Panc1 (cell line): ENCODE data around the gene UVSSA. TPM values are rescaled to one million over a fixed set of nuclear protein-coding genes. Genes with fewer than 3 reads are reported as not detected.

Experiments
- ATAC-seq: fragments of 200-7000 bp; cut with Tn5 transposase; 2 replicates; pipeline ENCODE4 v1.9.1; 2020; ENCODE audit warnings: mild to moderate bottlenecking, moderate library complexity
- BruUV-seq: library from RNA; stranded (reverse); fragments of 400-500 nt; replicated peaks from 2 replicates; lab custom pipeline; 2021; lab: Mats Ljungman, UMichigan
- CTCF ChIA-PET: fragments of 300-600 bp; sonication (Branson Sonifier 250); formaldehyde crosslinking; loops from one replicate; lab custom pipeline; 2022; ENCODE audit warnings: antibody characterized with exemption; lab: Charles Lee
- POLR2A ChIA-PET: fragments of 300-600 bp; sonication (Branson Sonifier 250); formaldehyde crosslinking; loops from one replicate; lab custom pipeline; 2022; ENCODE audit warnings: antibody characterized with exemption; lab: Charles Lee
- DNase-seq: peaks from one replicate; pipeline ENCODE4 v3.0.0-alpha.2; 2010; ENCODE audit warnings: low read depth, low spot score
- H3K27ac ChIP-seq: 2 replicates; pipeline ENCODE4 v1.5.1; 2011; ENCODE audit warnings: mild to moderate bottlenecking, low read length, inconsistent platforms
- H3K27me3 ChIP-seq: fragments of 200-500 bp; sonication (Bioruptor generic); 2 replicates; pipeline ENCODE4 v1.6.0; 2014; ENCODE audit warnings: low read length, inconsistent platforms; ENCODE audit not compliant: control insufficient read depth, insufficient read depth
- H3K36me3 ChIP-seq: fragments of 200-500 bp; sonication (Bioruptor generic); 2 replicates; pipeline ENCODE4 v1.5.1; 2014; ENCODE audit warnings: inconsistent platforms, mild to moderate bottlenecking, low read length, moderate library complexity; ENCODE audit not compliant: control insufficient read depth, insufficient read depth
- H3K4me1 ChIP-seq: 2 replicates; pipeline ENCODE4 v1.5.1; 2011; ENCODE audit warnings: inconsistent platforms, mild to moderate bottlenecking, low read length, moderate library complexity; ENCODE audit not compliant: control insufficient read depth, insufficient read depth
- H3K4me3 ChIP-seq, 2 experiments: 2 replicates each; pipeline ENCODE4 v1.5.1; 2011 to 2012; ENCODE audit warnings: low read depth in 2 of 2, low read length in 2 of 2, mild to moderate bottlenecking in 2 of 2, inconsistent platforms in 1 of 2, moderate library complexity in 1 of 2
- H3K9me3 ChIP-seq: fragments of 200-500 bp; sonication (Bioruptor generic); 2 replicates; pipeline ENCODE4 v1.5.1; 2014; ENCODE audit warnings: low read depth, mild to moderate bottlenecking, inconsistent platforms, low read length, moderate library complexity; ENCODE audit not compliant: control insufficient read depth, insufficient read depth
- CTCF ChIP-seq: fragments of 450-650 bp; IDR thresholded peaks from 2 replicates; pipeline ENCODE4 v1.5.1; 2017; ENCODE audit warnings: mild to moderate bottlenecking
- POLR2AphosphoS5 ChIP-seq: IDR thresholded peaks from 2 replicates; pipeline ENCODE4 v1.6.1; 2012; ENCODE audit warnings: mild to moderate bottlenecking, low read depth, low read length, moderate library complexity
- REST ChIP-seq, 2 experiments: IDR thresholded peaks; 2 replicates each; pipeline ENCODE4 v1.6.1; 2011 to 2012; ENCODE audit warnings: low read depth in 2 of 2, control low read depth in 1 of 2, low read length in 1 of 2, mild to moderate bottlenecking in 1 of 2, moderate library complexity in 1 of 2; ENCODE audit not compliant: insufficient read depth in 1 of 2
- SIN3A ChIP-seq: IDR thresholded peaks from 2 replicates; pipeline ENCODE4 v1.6.1; 2012; ENCODE audit warnings: low read depth, mild to moderate bottlenecking, low read length, moderate library complexity, borderline replicate concordance; ENCODE audit not compliant: insufficient read depth
- TCF7L2 ChIP-seq: IDR thresholded peaks from 2 replicates; pipeline ENCODE4 v1.6.1; 2011; ENCODE audit warnings: mild to moderate bottlenecking, low read depth, low read length, inconsistent platforms
- in situ Hi-C: cut with HindIII; loops from 2 replicates; pipeline ENCODE4 v1.10.0; 2016; ENCODE audit warnings: low sequenced_read_pairs, low pct_unique_long_range_greater_than_20kb
- intact Hi-C: fragments of 100-400 bp; cut with micrococcal nuclease; formaldehyde crosslinking; loops from one replicate; pipeline ENCODE4 v1.10.0; 2022; ENCODE audit not compliant: unreplicated experiment
- total RNA-seq: library from RNA; stranded (reverse); gene quantifications from one replicate; pipeline ENCODE4 v1.2.1, GENCODE V29; 2021; ENCODE audit not compliant: unreplicated experiment

The UVSSA gene
- total RNA-seq, 1 experiment from 2014 or later = 23.4 TPM

GRCh38 chr4:1354983-1355275 is 7.9 kb downstream of the UVSSA start:
- DNase-seq (no peak), ATAC-seq (no peak)
- POLR2A ChIA-PET = no interaction called here
- intact Hi-C loops = loop anchor here (5.0 kb wide), 2 partner anchors 157 to 272 kb away; no protein-coding TSS in a partner anchor
- no peaks in the 10 kb centered on the region for H3K4me1 ChIP-seq
- CTCF ChIA-PET = interaction anchor here (0.6 to 1.2 kb wide), 2 partner anchors 31 to 275 kb away, joined by 3 to 5 read pairs; no protein-coding TSS in a partner anchor
- H3K4me3 ChIP-seq = no peak overlapping the region
- no TSS peak for BruUV-seq
- in situ Hi-C loops = no loop called here
- no peak overlapping the region for H3K27ac ChIP-seq
- H3K36me3 ChIP-seq = no peaks in the 10 kb centered on the region
- TF ChIP-seq REST (IDR thresholded peaks at IDR 0.05; ENCODE audit: insufficient read depth in 1 of 2, low read depth in 2 of 2, low read length in 1 of 2) (no peak), SIN3A (no peak), CTCF (no peak), POLR2AphosphoS5 (no peak), TCF7L2 (no peak)
- H3K9me3 ChIP-seq = no peaks in the 10 kb centered on the region
- no peaks in the 10 kb centered on the region for H3K27me3 ChIP-seq

- BruUV-seq = no TSS peak
- Histone ChIP-seq H3K27me3 (no peaks in the 10 kb centered on the region), H3K4me3 (no peak overlapping the region), H3K27ac (no peak overlapping the region), H3K9me3 (no peaks in the 10 kb centered on the region), H3K4me1 (no peaks in the 10 kb centered on the region), H3K36me3 (no peaks in the 10 kb centered on the region)
- ChIA-PET POLR2A (no interaction called here), CTCF (interaction anchor here (0.6 to 1.2 kb wide), 2 partner anchors 31 to 274 kb away, joined by 3 to 5 read pairs; no protein-coding TSS in a partner anchor)
- TF ChIP-seq TCF7L2 (no peak), POLR2AphosphoS5 (no peak), CTCF (no peak), REST (IDR thresholded peaks at IDR 0.05; ENCODE audit: insufficient read depth in 1 of 2, low read depth in 2 of 2, low read length in 1 of 2) (no peak), SIN3A (no peak)
- no peak for ATAC-seq
- no peak for DNase-seq
- intact Hi-C loops = loop anchor here (5.0 kb wide), 2 partner anchors 157 to 272 kb away; no protein-coding TSS in a partner anchor
- in situ Hi-C loops = no loop called here
Observed at GRCh38 chr4:1355378-1355777, 8.4 kb downstream of the UVSSA start.
